CD4-positive, alpha-beta T cell treated with Interleukin-2 at 100 ng/mL for 4 hours (primary cell): Measurements from ENCODE around the gene CAP1.
"Not testable (repeated sequence)": the region's sequence is repeated elsewhere in the genome, so short reads cannot be mapped to it uniquely, and the experiment has no call there.

Experiments
- DNase-seq: peaks from one replicate; pipeline ENCODE4 v3.0.0-alpha.2; 2020; ENCODE audit warnings: low spot score

The CAP1 gene

DNA sequence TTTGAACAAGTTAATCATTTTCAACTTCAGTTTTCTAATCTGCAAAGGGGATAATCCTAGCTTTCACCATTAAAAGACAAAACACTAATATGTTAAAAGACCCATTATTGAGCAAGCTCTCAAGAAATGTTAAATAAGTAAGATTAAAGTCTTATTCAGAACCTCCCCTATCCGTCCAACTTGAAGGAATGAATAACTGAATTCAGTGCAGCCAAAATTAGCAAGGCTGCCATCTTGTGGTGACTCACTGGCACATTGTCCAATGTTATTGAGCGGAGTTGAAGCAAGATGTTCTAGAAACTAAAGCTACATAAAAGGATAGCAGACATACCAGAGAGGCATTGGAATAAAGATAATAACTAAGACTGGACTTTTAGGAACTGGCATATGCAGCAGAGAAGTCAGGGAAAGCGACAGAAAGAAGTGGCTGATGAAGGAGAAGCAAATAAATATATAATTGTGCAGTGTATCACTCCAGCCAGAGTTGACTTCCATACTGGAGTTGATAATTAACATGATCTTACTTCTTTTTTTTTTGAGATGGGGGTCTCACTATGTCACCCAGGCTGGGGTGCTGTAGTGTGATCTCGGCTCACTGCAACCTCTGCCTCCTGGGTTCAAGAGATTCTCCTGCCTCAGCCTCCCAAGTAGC is 8.2 kb upstream of the CAP1 start:
- peak; percentile 74 for DNase-seq

DNA sequence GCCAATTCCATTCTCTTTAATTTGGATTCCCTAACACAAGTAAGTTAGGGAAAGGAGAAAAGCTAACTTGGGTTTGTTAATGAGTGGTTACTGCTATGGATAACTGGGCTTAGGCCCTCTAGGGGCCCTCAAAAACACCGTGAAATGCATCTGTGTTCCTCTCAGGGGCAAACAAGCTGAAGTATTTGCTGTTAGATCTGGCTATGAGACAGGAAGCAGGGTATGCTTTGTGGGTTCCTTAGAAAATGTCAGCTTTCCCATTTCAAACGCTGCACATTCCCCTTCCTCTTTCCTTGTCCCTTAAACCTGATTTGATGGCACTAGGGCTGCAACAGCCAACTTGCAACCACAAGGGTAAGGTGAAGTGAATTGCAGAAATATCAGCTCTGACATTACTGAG is 5.7 kb upstream of the CAP1 start:
- no peak for DNase-seq

DNA sequence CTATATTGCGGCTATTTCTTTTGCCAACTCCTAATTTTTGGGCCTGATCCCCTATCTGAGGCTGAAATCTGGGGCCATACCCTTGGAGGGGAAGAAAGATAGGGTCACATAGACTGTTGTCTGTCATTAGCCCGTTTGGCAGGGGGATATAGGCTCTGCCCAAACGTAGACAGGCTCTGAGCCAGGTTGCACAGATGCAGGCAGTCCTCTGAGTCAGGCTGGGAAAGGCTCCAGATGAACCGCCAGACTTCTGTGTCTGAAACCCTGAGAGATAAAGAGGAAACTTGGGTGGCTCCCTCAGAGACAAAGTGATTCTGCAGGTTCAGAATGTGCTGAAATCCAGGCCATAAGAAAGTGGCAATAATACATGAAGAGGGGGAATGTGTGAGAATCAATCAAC is 4.0 kb upstream of the CAP1 start:
- DNase-seq: no peak

- not testable (repeated sequence) for DNase-seq
Measured at GRCh38 chr1:40037254-40037653, 3.3 kb upstream of the CAP1 start.

- no peak for DNase-seq
Measured at GRCh38 chr1:40038697-40039096, 1.8 kb upstream of the CAP1 start.

- peak; percentile 57 for DNase-seq
Measured at GRCh38 chr1:40039245-40039756, 1.2 kb upstream of the CAP1 start.

GRCh38 chr1:40039757-40040510 is 595 bp upstream of the CAP1 start:
- peak; percentile 81 for DNase-seq

- no peak for DNase-seq
Measured at GRCh38 chr1:40041466-40041838, 923 bp downstream of the CAP1 start.

DNA sequence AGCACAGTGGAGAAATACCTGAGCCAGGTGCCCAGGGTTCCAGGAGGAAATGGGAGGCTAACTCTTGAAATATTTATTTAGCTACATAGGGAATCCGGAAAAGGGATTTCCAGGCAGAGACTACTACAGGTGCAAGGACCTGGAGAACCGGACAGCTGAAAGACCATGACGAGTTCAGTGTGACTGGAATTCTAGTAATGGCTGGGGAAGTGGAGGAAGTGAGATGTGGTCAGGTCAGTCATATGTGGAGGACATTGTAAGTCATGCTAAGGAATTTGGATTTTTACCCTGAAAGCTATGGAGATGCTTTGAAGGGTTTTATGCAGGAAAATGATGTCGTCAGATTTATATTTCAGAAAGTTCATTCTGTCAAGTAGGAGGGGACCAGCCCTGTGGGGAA is 1.8 kb downstream of the CAP1 start:
- DNase-seq: no peak

DNA sequence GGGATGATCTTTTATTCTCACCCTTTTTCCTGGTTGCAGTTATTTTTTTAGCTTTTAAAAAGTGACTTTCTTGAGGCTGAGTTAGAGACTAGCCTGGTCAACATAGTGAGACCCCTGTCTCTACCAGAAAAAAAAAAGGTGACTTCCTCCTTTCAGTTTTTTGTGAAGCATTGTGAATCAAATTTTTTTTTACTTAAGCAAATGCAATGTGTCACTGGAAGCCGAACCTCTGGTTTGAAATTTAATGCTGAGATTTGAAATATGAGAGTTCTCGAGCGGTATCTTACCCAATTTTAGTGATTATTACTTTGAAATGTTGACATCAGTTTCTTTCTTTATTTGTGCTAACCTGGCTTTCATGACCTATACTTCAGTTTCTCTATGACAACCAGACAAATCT is 3.6 kb downstream of the CAP1 start:
- DNase-seq: no peak

DNA sequence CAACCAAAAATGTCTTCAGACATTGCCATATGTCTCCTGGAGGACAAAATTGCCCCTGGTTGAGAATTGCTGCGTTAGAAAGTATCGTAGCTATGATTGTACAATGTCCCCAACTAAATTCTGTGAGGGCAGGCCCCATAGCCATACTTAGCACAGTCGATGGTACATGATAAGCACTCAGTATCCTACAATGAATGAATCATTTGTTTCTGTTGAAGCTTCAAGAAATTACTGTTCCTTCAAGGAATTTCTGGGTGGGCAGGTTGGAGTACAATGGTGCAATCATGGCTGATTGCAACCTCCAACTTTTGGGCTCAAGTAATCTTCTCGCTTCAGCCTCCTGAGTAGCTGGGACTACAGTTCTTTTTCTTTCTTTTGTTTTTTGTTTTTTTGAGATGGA is 4.7 kb downstream of the CAP1 start:
- no peak for DNase-seq

DNA sequence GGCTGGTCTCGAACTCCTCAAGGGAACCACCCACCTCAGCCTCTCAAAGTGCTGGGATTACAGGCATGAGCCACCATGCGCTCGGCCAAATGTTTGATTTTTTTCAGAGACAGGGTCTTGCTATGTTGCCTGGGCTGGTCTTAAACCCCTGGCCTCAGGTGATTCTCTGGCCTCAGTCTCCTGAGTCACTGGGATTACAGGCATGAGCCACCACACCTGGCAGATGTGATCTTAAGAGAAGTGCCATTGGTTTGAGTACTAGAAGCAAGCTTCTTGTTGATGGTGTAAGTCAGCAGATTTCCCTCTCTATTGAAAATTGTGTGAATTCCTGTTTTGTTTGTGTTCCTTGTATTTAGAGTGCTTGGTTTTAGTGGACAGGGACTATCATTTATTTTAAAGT is 5.2 kb downstream of the CAP1 start:
- DNase-seq: no peak

- no peak for DNase-seq
Measured at GRCh38 chr1:40047276-40047675, 6.7 kb downstream of the CAP1 start.

GRCh38 chr1:40047769-40048168 is 7.2 kb downstream of the CAP1 start:
- DNase-seq: peak; percentile 31

DNA sequence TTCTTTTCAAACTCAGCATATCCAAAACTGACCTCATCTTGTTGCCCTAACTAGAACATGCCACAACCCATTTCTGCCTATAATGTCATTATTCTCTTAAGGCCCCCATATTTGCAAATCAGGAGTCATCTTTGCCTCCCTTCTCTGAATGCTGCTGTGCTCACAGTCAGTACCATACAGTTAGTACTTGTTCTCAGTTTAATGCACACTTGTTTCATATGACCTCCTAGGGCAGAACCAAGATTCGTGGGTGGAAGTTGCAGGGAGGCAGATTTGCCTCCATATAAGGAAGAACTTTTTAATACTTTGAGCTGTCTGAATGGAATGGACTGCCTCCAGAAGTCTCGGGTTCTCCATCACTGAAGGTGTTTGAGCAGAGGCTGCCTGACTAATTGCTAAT is 9.2 kb downstream of the CAP1 start:
- DNase-seq: no peak

GRCh38 chr1:40050863-40051262 is 10.3 kb downstream of the CAP1 start:
- no peak for DNase-seq

DNA sequence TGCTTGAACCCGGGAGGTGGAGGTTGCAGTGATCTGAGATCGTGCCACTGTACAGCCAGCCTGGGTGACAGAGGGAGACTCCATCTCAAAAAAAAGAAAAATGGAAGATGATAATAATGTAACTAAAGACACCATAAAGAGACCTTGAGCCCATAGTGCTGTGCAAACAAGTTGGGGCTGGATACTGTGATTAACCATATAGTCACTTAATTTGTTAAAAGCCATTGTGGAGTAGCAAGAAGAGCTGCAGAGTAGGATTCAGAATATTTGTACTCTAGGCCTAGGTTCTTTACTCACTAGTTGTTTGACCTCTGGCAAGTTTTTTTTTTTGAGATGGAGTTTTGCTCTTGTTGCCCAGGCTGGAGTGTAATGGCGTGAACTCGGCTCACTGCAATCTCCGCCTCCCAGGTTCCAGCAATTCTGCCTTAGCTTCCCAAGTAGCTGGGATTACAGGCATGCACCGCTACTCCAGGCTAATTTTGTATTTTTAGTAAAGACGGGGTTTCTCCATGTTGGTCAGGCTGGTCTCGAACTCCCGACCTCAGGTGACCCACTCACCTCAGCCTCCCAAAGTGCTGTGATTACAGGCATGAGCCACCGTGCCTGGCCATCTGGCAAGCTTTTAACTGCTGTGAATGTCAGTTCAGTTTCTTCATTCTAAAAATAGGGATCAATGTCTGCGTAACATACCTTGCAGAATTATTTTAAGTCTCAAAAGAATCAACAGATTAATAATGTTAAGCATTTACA is 12.8 kb downstream of the CAP1 start:
- DNase-seq: no peak

DNA sequence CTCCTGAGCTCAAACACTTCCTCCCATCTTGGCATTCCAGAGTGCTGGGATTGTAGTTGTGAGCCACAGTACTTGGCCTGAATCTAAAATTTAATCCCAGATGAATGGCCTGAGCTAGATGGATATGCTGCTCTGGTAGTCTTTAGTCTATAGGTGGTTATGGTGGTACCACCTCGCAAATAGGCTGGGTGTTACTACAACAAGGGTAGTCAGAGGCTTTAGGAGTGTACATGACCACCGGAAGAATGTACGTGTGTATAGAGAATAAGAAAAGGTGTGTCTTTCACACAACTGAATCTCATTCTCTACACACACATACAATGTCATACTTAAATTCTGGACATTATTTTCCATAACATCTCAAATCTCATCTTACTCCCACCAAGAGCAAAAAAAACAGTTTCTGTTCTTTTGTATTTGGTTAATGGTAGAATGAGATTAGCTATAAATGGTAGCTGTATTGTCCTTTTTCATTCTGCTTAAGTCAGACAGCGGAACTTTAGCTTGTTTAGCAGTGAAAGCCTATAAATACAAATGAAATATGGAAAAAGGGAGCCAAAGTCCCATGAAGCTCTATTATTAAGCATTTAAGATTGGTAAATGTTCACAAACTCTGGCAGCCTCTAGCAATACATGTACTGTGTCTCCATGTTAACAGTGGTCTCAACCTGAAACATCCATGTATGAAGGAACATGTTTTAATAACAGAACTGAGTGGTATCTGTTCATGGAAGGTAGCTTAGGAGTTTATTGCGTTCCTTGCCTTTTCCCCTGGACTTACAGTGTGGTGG is 16.2 kb downstream of the CAP1 start:
- DNase-seq: no peak

GRCh38 chr1:40057310-40058030 is 16.9 kb downstream of the CAP1 start:
- DNase-seq: no peak

GRCh38 chr1:40058097-40058452 is 17.5 kb downstream of the CAP1 start:
- no peak for DNase-seq

DNA sequence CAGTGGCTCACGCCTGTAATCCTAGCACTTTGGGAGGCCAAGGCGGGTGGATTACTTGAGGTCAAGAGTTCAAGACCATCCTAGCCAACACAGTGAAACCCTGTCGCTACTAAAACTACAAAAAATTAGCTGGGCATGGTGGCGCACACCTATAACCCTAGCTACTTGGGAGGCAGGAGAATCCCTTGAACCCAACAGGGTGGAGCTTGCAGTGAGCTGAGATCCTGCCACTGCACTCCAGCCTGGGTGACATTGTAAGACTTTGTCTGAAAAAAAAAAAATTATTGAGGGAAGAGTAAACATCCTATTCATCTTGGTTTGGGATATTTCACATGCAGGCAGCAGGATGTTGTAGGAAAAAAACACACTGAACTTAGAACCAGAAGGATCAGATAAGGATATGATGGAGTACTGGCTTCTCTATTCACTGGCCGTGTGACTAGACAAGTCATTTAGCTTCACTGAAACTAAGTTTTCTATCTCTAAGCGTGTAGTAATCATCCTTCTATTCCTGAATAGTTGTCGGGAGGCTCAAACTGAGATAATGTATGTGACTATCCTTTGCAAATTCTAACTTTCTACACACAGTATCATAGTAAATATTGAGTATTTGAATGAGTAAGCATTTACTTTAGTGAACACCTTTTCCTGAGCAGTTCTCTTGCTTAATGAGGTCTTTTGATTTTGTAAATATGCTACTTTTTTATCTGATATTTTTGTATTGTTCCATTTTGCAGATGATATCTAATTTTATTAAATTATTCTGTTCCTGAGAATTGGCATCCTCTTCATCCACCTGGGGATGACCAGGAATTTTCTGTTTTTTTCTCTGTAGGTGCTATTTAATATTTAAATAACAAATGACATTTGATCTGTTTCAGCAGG is 18.2 kb downstream of the CAP1 start:
- no peak for DNase-seq
